Activated naive CD8-positive, alpha-beta T cell treated with anti-CD3 and anti-CD28 coated beads, Interleukin-2, amount 50 U/mL, for 24 hours (primary cell): ENCODE measurements around the gene EPAS1.

Experiments used
- ATAC-seq: fragments of 150-1000 bp; cut with Tn5 transposase; one replicate; pipeline ENCODE4 v1.10.0; 2021
- DNase-seq: peaks from one replicate; pipeline ENCODE4 v3.0.0; 2021
- H3K27ac Mint-ChIP-seq: one replicate; pipeline ENCODE4 v1.8.0; 2021; ENCODE audit warnings: mild to moderate bottlenecking, mixed read lengths
- H3K27me3 Mint-ChIP-seq: one replicate; pipeline ENCODE4 v1.8.0; 2021; ENCODE audit warnings: mixed read lengths
- H3K36me3 Mint-ChIP-seq: one replicate; pipeline ENCODE4 v1.8.0; 2021; ENCODE audit warnings: low read depth, mixed read lengths
- H3K4me1 Mint-ChIP-seq: one replicate; pipeline ENCODE4 v1.8.0; 2021; ENCODE audit warnings: mixed read lengths
- H3K4me3 Mint-ChIP-seq: one replicate; pipeline ENCODE4 v1.8.0; 2021; ENCODE audit warnings: mild to moderate bottlenecking, moderate library complexity, mixed read lengths
- H3K9me3 Mint-ChIP-seq: one replicate; pipeline ENCODE4 v1.8.0; 2021; ENCODE audit warnings: mixed read lengths

Gene EPAS1

DNA sequence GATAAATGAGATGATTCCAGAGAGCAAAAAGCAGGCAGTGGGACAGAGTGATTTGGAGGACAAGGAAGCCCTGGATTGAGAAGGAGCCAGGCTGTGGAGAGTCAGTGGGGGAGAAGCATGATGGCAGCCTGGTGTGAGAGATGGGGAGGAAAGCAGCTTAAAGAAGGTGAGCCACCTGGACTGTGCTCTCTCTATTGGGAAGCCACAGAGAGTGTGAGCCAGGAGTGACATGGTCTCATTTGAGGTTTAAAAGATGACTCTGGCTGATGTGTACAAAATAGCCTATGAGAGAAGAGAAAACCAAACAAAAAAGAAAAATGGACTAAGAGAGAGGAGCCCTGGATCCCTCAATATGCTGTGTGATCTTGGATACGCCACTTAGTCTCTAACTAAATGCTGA, 12.9 kb upstream of the EPAS1 start:
- Mint-ChIP-seq H3K27ac (no peak overlapping the region), H3K9me3 (no peaks in the 10 kb centered on the region), H3K27me3 (peaks cover 1% of the 10 kb centered on the region), H3K36me3 (no peaks in the 10 kb centered on the region), H3K4me1 (no peaks in the 10 kb centered on the region), H3K4me3 (no peak overlapping the region)
- ATAC-seq (no peak), DNase-seq (no peak)

DNA sequence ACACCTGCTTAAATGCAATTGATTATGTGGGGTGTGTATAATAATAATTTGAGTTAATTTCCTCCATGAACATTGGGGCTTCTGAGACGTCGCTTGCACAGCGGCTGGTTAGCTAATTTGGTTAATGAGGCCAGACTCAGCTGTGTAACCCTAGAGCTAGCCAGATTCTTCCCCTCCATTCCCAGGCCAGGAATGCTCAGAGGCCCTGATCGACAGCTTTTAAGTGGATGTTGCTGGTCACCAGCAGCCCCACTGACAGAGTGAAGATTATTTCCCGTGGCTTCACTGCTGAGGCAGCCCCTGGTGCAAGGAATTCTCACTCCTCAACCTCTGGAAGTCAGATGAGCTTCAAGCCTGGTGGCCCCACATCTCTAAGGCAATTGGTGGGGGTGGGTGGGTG, 12.4 kb upstream of the EPAS1 start:
- Mint-ChIP-seq H3K4me1 (no peaks in the 10 kb centered on the region), H3K9me3 (no peaks in the 10 kb centered on the region), H3K27ac (no peak overlapping the region), H3K36me3 (no peaks in the 10 kb centered on the region), H3K27me3 (peaks cover 1% of the 10 kb centered on the region), H3K4me3 (no peak overlapping the region)
- ATAC-seq (no peak), DNase-seq (no peak)

DNA sequence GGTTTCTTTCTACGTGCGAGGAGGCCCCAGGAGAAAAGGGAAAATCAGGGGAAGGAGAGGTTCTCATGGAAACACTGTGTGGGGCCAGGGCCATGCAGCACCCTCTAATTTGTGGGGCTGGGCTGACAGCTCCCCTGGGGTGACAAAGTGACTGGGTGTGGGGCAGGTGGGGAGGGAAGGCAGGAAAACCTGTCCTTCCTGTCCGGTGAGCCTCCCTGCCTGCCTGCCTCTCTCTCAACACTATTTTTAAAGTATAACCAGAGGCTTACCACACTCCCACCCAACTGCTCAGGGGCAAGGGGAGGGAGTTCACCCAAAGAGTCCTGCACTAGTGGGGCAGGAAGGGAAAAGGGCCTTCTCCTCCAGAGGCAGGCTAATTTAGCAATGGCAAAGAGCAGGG, 10.5 kb upstream of the EPAS1 start:
- Mint-ChIP-seq H3K36me3 (no peaks in the 10 kb centered on the region), H3K9me3 (no peaks in the 10 kb centered on the region), H3K27ac (no peak overlapping the region), H3K4me3 (no peak overlapping the region), H3K27me3 (peaks cover 1% of the 10 kb centered on the region), H3K4me1 (no peaks in the 10 kb centered on the region)
- DNase-seq (no peak), ATAC-seq (no peak)

DNA sequence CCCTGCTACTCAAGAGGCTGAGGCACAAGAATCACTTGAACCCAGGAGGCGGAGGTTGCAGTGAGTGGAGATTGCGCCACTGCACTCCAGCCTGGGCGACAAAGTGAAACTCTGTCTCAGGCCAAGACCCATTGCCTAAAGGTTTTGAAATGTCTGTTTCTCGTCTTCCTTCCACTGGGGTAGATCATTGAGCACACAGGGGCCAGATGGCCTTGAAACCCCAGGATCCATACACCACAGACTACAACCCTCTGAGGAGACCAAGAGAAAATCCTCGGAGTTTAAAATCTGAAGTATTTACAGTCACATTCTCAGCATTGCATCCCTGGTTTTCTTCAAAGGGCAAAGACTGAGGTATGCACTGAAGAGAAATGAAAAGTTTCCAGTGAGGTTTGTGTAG, 7.1 kb upstream of the EPAS1 start:
- no peak overlapping the region for H3K27ac Mint-ChIP-seq
- no peak overlapping the region for H3K4me3 Mint-ChIP-seq
- no peaks in the 10 kb centered on the region for H3K36me3 Mint-ChIP-seq
- no peaks in the 10 kb centered on the region for H3K9me3 Mint-ChIP-seq
- DNase-seq (no peak), ATAC-seq (no peak)
- H3K27me3 Mint-ChIP-seq: peaks cover 4% of the 10 kb centered on the region
- no peaks in the 10 kb centered on the region for H3K4me1 Mint-ChIP-seq

DNA sequence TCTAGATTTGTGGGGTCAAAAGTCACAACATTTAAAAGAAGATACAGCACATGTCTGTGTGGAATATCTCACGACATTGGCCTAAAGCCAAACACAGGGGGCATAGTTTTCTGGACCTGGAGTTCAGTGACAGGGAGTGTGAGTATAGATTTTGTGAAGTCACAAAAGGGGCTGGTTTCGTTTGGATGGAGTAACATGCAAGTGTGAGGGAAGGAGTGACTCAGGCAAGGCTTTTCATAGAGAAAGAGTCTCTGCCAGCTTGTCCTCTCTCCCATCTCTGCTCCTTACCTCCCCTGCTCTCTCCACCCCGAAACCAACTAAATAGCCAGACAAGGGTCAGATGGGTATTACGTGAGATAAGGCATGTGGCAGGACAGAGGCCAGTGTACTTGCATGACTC, 3.7 kb upstream of the EPAS1 start:
- H3K36me3 Mint-ChIP-seq: no peaks in the 10 kb centered on the region
- ATAC-seq (no peak), DNase-seq (no peak)
- H3K9me3 Mint-ChIP-seq: no peaks in the 10 kb centered on the region
- no peak overlapping the region for H3K27ac Mint-ChIP-seq
- no peak overlapping the region for H3K4me3 Mint-ChIP-seq
- peaks cover 10% of the 10 kb centered on the region for H3K4me1 Mint-ChIP-seq
- peaks cover 28% of the 10 kb centered on the region for H3K27me3 Mint-ChIP-seq

DNA sequence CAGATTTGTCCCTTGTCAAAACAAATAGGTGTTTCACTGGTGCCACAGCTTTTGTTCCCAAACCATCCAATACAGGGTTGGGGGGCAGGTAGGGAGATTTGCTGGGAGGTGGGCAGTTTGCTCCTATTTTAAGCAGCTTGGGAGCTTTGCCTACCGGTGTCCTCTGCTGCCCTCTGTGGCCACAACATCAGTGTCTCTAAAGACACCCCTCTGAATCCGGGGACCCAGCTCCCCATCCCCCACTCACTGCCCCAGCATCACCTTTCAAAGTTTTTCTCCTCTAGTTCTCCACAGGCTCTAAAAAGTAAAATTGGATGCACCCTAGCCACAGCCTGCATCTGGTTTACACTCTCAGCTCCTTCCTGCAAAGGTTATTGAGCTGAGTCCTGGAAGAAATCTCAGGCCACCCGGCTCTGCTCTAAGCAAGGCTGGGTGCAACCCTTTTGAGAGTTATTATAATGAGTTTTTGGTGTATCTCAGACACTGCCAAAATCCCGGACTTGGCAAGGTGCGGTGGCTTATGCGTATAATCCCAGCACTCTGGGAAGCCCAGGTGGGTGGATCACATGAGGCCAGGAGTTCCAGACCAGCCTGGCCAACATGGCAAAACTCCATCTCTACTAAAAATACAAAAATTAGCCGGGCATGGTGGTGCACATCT, 2.9 kb upstream of the EPAS1 start:
- Mint-ChIP-seq H3K4me1 (peaks cover 16% of the 10 kb centered on the region), H3K4me3 (no peak overlapping the region), H3K36me3 (no peaks in the 10 kb centered on the region), H3K27ac (peak overlapping the region; percentile 25), H3K27me3 (peaks cover 33% of the 10 kb centered on the region), H3K9me3 (no peaks in the 10 kb centered on the region)
- ATAC-seq (no peak), DNase-seq (peak; percentile 31)

DNA sequence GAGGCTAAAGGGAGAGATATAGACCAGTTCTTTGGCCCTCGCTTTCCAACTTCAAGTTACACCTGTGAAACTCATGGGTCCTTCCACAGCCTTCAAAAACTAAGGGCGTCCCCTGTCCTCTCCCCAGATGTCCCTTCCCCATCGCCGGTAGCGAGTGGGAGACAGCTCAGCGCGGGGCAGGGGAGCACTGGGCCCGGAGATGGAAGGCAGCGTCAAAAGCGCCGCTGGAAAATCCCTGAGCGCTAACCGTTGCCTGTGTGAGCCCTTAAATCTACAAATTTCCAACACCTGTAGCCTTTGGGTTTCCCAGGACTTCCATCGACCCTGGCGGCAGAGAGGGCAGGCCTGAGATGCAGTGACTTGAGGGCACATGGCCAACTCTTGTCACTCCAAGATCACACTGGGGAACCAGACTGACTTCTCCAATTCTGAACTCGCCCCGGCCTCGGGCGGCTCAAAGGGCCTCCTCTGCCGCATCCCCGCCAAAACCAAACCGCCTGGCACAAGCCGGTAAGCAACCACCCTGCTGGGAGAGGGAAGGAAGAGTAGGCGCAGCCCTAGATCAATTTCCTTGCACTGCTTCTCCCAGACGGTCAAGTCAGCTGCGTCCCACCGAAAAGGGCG, 879 bp upstream of the EPAS1 start:
- peaks cover 53% of the 10 kb centered on the region for H3K27me3 Mint-ChIP-seq
- no peak overlapping the region for H3K27ac Mint-ChIP-seq
- H3K36me3 Mint-ChIP-seq: no peaks in the 10 kb centered on the region
- H3K4me1 Mint-ChIP-seq: peaks cover 24% of the 10 kb centered on the region
- no peak for ATAC-seq
- no peak for DNase-seq
- H3K4me3 Mint-ChIP-seq: peak overlapping the region; percentile 38
- H3K9me3 Mint-ChIP-seq: no peaks in the 10 kb centered on the region

DNA sequence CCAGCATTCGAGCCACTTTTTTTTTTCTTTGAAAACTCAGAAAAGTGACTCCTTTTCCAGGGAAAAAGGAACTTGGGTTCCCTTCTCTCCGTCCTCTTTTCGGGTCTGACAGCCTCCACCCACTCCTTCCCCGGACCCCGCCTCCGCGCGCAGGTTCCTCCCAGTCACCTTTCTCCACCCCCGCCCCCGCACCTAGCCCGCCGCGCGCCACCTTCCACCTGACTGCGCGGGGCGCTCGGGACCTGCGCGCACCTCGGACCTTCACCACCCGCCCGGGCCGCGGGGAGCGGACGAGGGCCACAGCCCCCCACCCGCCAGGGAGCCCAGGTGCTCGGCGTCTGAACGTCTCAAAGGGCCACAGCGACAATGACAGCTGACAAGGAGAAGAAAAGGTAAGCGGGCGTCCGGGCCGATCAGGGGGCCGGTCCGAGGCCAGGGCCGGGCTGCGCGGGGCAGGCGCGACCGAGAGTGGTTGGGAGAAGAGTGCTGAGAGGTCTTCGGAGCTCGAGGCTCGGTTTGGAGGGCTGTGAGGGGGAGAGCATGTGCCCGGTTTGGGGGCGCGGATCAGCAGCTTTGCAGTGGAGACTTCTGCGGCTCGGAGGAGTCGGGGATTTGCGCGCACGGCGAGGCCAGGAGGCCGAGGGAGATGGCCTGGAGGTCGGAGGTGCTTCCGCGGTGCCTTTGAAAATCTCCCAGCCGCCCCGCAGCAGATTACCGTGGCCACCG, 502 bp downstream of the EPAS1 start:
- Mint-ChIP-seq H3K4me3 (peak overlapping the region; percentile 79), H3K27ac (peak overlapping the region; percentile 67), H3K4me1 (peaks cover 24% of the 10 kb centered on the region), H3K9me3 (no peaks in the 10 kb centered on the region), H3K36me3 (no peaks in the 10 kb centered on the region), H3K27me3 (peaks cover 66% of the 10 kb centered on the region)
- peak; percentile 60 for DNase-seq
- peak; percentile 11 for ATAC-seq

DNA sequence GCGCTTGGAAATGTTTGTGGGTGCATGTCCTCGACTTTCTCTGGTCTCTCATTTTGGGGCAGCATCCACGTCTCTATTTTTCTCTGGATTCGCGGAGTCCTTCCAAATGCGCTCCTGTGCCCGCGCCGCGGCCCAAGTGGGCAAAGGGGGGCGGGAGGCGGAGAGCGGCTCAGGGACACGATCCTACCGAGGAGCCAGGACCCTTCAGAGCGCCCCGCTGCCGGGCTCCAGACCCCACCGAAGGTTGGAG, 990 bp downstream of the EPAS1 start:
- peak overlapping the region; percentile 79 for H3K4me3 Mint-ChIP-seq
- peaks cover 70% of the 10 kb centered on the region for H3K27me3 Mint-ChIP-seq
- H3K36me3 Mint-ChIP-seq: no peaks in the 10 kb centered on the region
- no peaks in the 10 kb centered on the region for H3K9me3 Mint-ChIP-seq
- DNase-seq (no peak), ATAC-seq (no peak)
- no peak overlapping the region for H3K27ac Mint-ChIP-seq
- H3K4me1 Mint-ChIP-seq: peaks cover 24% of the 10 kb centered on the region

DNA sequence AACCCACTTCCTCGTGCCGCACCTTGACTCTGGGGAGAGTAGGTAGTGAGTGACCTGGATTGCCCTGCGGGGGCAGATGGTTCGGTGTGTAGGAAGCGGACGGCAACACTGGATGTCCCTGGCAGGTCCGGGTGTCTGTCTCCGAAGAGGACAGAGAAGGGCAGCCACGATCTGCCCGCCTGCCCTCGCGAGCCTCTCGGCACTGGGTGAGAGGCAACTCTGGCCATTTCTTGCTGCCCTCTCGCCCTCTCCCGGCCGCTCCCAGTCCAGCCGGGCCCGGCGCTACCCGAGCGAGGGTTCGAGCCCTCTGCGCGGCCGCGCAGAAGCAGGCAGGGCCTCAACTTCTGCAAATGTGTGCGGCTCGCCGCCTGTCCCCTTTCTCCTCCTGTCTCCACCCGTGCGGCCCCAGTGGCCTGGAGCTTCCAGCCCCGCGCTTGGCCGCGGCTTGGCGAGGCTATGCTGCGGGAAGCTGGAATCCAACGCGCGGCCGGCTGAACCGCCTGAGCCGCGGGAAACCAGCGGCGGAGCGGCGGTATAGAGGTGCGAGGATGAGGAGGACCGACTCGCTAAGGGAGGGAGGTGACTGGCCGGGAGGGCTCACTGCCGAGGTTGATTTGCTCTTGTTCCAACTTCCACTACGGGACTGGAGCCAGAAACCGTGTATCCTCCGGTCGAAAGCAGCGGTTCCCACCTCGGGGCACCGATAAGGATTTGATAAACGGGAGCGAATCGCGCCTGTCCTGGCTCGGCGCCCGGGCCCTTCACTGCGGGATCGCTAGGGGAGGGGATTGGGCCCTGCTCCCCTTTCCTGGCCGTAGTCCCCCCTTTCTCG, 1.5 kb downstream of the EPAS1 start:
- ATAC-seq (peak; percentile 12), DNase-seq (peak; percentile 14)
- H3K4me3 Mint-ChIP-seq: peak overlapping the region; percentile 79
- H3K9me3 Mint-ChIP-seq: no peaks in the 10 kb centered on the region
- peaks cover 74% of the 10 kb centered on the region for H3K27me3 Mint-ChIP-seq
- H3K27ac Mint-ChIP-seq: no peak overlapping the region
- H3K4me1 Mint-ChIP-seq: peaks cover 26% of the 10 kb centered on the region
- H3K36me3 Mint-ChIP-seq: no peaks in the 10 kb centered on the region

DNA sequence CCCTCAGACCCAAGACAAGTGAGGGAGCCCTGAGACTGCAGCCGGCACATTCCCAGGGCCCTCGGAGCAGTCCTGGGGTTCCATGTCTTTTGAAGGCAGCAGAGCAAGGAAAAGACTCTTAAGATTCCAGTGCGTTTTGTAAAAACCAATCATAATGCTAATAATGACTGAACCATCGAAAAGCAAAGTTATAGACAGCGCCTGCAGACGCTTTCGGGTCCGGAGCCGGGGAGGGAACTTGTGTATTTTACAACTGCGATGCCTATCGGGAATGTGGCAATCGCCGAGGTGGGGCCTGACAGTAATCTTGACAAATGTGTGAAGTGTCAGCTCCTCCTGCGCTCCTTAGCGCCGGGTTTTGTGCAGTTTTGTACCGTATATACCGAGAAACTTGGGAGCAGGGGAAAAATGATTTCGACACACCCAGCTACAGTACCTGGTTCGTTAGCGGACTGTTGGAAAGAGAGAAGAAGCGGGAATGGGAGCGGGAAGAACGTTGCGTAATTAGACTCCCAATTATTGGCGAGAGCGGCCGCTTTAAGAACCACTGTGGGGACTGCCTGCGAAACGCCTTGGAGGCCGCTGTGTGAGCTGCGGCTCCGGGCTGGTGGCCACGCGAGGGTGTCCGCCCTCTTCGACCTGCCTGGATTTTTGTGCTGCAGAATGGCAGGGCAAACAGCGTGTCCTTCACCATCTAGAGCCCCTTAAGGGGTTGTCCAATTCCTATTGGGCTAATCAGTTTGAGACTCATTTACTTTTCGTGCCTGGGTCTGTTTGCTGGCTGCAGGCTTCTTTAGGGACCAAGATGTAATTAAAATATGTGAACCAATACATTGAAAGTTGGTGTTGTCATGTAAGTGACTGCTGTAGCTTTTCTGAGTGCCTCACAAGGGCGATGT, 2.4 kb downstream of the EPAS1 start:
- ATAC-seq (no peak), DNase-seq (no peak)
- H3K36me3 Mint-ChIP-seq: no peaks in the 10 kb centered on the region
- peaks cover 81% of the 10 kb centered on the region for H3K27me3 Mint-ChIP-seq
- peaks cover 34% of the 10 kb centered on the region for H3K4me1 Mint-ChIP-seq
- H3K4me3 Mint-ChIP-seq: peak overlapping the region; percentile 79
- no peak overlapping the region for H3K27ac Mint-ChIP-seq
- H3K9me3 Mint-ChIP-seq: no peaks in the 10 kb centered on the region

DNA sequence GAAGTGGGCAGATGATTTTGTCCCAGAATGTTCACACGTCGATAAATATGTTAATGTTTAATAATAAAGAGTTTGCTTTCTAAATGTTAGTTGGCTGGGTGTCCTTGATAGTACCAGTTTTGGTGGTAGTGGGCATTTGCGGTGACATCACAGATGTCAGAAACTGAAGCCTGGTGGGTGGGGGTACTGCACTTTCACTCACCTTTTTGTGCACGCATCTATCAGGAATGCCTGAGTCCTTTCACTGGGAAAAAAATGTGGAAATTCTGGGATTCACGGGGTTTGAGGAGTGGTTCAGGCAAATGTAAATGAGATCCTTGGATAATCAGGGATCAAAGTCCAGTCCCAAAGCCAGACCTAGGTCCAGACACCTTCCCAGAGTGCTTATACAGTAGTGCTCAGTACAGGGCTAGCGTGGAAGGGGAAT, 3.2 kb downstream of the EPAS1 start:
- Mint-ChIP-seq H3K9me3 (peaks cover 3% of the 10 kb centered on the region), H3K4me3 (no peak overlapping the region), H3K4me1 (peaks cover 42% of the 10 kb centered on the region)

DNA sequence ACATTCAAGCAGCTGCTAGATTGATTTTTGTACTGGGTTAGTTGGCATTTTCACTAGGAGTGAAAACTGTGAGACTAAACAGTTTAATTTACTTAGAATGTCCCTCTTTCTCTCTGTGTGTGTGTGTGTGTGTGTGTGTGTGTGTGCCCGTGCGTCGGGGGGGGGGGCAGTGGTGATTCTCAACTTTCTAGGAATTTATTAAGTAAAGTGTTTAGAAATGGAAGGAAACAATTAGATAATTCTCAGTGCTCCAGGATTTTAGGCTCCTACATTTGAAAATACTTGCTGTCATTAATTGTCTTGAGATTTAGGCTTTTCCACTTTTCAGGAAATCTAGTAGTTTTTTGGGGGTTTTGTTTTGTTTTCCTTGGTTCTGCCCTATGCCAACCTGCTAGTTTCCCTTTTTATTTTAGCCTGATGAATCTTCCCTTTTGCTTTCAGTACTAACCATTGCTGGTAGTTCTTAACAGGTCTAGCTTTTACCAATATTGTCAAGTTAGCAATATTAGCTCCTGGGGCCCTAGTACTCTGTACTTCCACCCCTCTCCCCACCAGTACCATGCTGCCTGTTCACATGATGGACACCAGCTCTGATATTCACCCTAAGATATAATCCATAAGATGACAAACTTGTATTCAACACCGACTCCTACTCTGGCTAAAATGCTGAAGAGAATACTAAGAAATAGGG, 4.9 kb downstream of the EPAS1 start:
- Mint-ChIP-seq H3K4me3 (no peak overlapping the region), H3K27me3 (peaks cover 70% of the 10 kb centered on the region), H3K36me3 (no peaks in the 10 kb centered on the region), H3K9me3 (peaks cover 3% of the 10 kb centered on the region), H3K27ac (no peak overlapping the region), H3K4me1 (peaks cover 46% of the 10 kb centered on the region)
- no peak for DNase-seq
- ATAC-seq: no peak

More for the DNA sequence above, 3.2 kb downstream of the EPAS1 start:
- peaks cover 79% of the 10 kb centered on the region for H3K27me3 Mint-ChIP-seq
- no peak for ATAC-seq
- H3K27ac Mint-ChIP-seq: no peak overlapping the region
- DNase-seq: no peak
- no peaks in the 10 kb centered on the region for H3K36me3 Mint-ChIP-seq
